ENCODE results near the gene C16orf96.

C16orf96 gene

DNA sequence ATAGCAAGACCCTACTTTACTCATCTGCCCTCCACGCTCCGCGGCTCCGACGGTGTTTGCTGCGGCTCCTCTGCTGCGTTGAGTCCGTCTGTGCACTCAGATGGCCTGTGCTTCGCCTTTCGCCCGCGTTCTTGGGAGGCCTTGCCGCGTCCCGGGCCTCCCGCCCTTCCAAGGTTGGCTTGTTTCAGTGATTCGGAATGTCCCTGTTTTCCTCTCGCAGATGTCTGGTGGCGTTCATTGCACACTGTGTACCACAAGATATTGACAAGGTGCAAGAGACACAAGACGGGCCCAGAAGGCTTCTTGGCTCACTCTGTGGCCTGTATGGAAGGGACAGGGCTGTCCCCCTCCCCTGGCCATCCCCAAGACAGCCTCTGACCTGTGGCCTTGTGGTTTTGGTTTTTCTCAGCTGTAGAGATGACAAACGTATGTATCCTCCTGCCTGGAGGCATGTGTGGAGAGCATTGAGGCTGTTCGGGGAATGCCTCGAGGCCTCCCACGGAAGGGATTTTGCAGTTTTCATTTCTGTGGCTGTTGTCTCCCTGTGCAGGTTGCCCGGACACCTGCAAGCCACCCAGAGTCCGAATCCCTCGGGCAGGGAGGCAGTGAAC lies 83.9 kb downstream of the C16orf96 start:
- POLR2A ChIA-PET: no interaction called here
- DNase-seq (ENCODE audit: extremely low spot score): no peak
- CTCF ChIA-PET: interaction anchor here (2.5 to 7.6 kb wide), 2 partner anchors 11 to 16 kb away, joined by 9 to 60 read pairs; partner anchors contain the start of gene MGRN1
- TF ChIP-seq, protein P1, sequence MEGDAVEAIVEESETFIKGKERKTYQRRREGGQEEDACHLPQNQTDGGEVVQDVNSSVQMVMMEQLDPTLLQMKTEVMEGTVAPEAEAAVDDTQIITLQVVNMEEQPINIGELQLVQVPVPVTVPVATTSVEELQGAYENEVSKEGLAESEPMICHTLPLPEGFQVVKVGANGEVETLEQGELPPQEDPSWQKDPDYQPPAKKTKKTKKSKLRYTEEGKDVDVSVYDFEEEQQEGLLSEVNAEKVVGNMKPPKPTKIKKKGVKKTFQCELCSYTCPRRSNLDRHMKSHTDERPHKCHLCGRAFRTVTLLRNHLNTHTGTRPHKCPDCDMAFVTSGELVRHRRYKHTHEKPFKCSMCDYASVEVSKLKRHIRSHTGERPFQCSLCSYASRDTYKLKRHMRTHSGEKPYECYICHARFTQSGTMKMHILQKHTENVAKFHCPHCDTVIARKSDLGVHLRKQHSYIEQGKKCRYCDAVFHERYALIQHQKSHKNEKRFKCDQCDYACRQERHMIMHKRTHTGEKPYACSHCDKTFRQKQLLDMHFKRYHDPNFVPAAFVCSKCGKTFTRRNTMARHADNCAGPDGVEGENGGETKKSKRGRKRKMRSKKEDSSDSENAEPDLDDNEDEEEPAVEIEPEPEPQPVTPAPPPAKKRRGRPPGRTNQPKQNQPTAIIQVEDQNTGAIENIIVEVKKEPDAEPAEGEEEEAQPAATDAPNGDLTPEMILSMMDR (IDR thresholded peaks at IDR 0.05; ENCODE audit: control extremely low read depth, extremely low read depth, low read depth, missing control alignments): no peak

DNA sequence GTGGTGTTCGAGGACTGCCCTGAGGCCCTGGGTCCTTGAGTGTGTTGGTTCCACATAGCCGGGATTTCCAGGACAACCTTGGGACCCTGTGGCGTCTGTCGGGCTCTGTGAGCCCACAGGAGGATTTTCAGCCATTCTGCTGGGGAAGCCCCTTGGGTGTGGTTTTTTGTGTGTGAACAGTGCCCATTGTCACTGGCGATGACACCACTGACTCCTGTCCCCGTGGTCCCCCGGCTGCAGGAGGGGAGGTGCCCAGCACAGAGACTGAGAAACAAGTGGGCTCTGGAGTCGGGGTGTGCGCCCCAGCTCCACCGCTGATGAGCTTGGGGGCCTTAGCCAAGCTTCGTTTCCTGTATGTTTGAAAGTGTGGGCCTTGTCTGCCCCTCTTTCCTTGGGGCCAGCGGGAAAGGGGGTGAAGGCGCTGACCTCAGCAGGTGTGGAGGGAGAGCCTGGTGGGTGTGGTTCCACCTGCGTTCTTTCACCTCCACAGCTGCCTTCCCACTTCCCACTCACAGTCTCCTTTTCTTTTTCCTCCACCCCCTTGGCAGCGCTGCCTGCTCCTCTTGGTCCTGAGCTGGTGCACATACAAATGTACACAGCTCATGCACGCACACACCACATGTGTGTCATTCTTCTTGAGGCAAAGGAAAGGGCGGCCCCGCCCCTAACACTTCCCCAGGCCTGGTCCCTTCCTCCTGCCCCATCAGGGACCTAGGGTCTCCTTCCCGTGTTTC lies 84.6 kb downstream of the C16orf96 start:
- no peak for DNase-seq (ENCODE audit: extremely low spot score)
- TF ChIP-seq, protein P1 (IDR thresholded peaks at IDR 0.05; ENCODE audit: control extremely low read depth, extremely low read depth, low read depth, missing control alignments): no peak
- CTCF ChIA-PET: interaction anchor here (1.2 to 2.5 kb wide), 2 partner anchors 10 to 135 kb away, joined by 3 to 9 read pairs; no protein-coding TSS in a partner anchor

DNA sequence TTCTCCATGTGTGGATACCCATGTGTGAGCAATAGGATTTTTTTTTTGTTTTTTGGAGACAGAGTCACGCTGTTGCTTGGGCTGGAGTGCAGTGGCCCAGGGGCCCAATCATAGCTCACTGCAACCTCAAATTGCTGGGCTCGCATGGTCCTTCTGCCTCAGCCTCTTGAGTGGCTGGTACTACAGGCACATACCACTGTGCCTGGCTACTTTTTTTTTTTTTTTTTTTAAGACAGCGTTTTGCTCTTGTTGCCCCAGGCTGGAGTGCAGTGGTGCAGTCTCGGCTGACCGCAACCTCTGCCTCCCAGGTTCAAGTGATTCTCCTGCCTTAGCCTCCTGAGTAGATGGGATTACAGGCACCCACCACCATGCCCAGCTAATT lies 85.2 kb downstream of the C16orf96 start:
- ChIA-PET POLR2A (no interaction called here), CTCF (interaction anchor here (1.2 to 2.5 kb wide), 3 partner anchors 9 to 136 kb away, joined by 3 to 9 read pairs (median 3); no protein-coding TSS in a partner anchor)
- TF ChIP-seq, protein P1 (IDR thresholded peaks at IDR 0.05; ENCODE audit: control extremely low read depth, extremely low read depth, low read depth, missing control alignments): no peak
- DNase-seq (ENCODE audit: extremely low spot score): no peak

More for the DNA sequence above, 84.6 kb downstream of the C16orf96 start:
- POLR2A ChIA-PET: no interaction called here

DNA sequence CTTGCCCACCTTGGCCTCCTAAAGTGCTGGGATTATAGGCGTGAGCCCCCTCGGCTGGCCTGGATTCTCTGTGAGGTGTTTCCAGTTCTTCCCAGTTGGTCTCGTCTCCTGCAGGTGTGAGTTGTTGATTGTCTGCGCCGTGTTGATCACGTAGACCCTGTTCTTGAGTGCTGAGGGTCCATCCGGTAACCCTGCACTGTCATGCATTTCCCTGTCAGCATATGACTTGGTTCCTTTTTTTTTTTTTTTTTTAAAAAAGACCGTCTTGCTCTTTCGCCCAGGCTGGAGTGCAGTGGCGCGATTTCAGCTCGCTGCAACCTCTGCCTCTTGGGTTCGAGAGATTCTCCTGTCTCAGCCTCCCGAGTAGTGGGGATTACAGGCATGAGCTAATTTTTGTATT lies 85.8 kb downstream of the C16orf96 start:
- POLR2A ChIA-PET: no interaction called here

DNA sequence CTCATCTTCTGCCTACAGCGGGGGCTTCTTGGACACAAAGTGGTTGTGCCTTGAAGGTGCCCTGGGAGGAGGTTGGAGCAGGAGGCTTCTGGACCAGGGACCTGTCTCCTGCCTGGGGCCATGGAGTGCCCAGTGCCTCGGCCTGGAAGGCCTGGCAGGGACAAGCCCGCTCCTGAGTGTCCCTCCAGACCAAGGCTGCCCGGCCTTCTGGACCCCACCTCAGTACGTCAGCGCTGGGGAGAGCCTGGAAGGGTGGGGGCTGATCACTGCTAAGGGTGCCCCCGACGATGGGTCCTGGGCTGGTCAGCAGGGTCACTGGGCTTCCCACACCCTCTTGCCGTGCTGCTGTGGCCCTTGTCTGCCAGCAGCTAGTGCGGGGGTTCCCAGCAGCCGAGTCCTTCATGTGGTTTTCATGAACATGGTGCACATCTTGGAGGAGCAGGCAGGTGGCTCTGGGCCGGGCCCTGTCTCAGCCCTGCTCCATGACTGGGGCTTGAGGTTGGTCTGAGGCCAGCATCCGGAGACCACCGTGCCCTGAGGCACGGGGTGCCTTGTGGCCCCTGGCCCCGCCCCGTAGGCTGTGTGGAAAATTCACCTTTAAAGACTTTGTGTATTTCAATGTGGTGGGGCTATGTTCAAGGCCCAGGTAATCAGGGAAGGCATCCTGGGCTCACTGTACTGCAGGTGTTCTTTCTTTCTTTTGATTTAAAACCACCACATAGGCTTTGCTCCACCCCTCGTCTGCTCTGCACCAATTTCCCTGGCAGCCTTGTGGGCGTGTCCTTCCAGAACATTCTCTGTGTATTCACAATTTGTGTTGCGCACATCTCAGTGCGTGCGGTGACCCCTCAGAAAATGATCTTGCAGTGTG lies 90.9 kb downstream of the C16orf96 start:
- CTCF ChIA-PET: no interaction called here
- DNase-seq (ENCODE audit: extremely low spot score): no peak
- TF ChIP-seq, protein P1 (IDR thresholded peaks at IDR 0.05; ENCODE audit: control extremely low read depth, extremely low read depth, low read depth, missing control alignments): no peak
- POLR2A ChIA-PET: no interaction called here

More for the DNA sequence above, 85.8 kb downstream of the C16orf96 start:
- no peak for DNase-seq (ENCODE audit: extremely low spot score)
- CTCF ChIA-PET: interaction anchor here (0.8 to 1.7 kb wide), 4 partner anchors 8 to 136 kb away, joined by 3 to 7 read pairs (median 3); partner anchors contain the start of gene MGRN1
- TF ChIP-seq, protein P1 (IDR thresholded peaks at IDR 0.05; ENCODE audit: control extremely low read depth, extremely low read depth, low read depth, missing control alignments): no peak

DNA sequence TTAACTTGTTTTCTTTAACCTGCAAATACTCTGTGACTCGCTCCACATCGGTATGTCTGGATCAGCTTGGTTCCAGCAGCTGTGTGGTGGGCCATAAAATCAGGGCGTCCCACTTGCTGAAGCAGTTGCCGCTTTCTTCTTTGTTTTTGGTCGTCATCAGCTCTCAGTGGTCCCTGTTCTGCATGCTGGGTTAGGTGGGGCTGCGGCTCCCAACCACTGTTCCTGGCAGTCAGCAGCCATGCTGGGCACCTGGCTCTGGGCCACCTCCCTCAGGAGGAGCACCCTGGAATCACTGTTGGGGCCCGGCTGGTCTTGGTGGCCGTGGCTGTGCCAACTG lies 91.5 kb downstream of the C16orf96 start:
- no peak for DNase-seq (ENCODE audit: extremely low spot score)
- POLR2A ChIA-PET: no interaction called here
- CTCF ChIA-PET: no interaction called here
- TF ChIP-seq, protein P1 (IDR thresholded peaks at IDR 0.05; ENCODE audit: control extremely low read depth, extremely low read depth, low read depth, missing control alignments): no peak

Data from GM10248 (cell line).